GM23338 (cell line): ENCODE results near the gene LTV1. TPM values are rescaled to one million over a fixed set of nuclear protein-coding genes. Genes with fewer than 3 reads are reported as not detected.

Source experiments
- ATAC-seq: fragments of 200-7000 bp; cut with Tn5 transposase; 3 replicates; pipeline ENCODE4 v1.9.1; 2020
- DNase-seq: peaks from one replicate; pipeline ENCODE4 v3.0.0-alpha.2; 2015; ENCODE audit warnings: low spot score
- H2AFZ ChIP-seq: fragments of 200-600 bp; sonication (generic); 2 replicates; pipeline ENCODE4 v1.8.0; 2016; ENCODE audit warnings: antibody characterized with exemption, mild to moderate bottlenecking, moderate library complexity
- H3F3A ChIP-seq: fragments of 200-600 bp; sonication (generic); replicated peaks from 2 replicates; pipeline ENCODE4 v1.8.0; 2017; ENCODE audit warnings: antibody characterized with exemption, mixed run types, low read depth
- H3K27ac ChIP-seq: fragments of 200-600 bp; sonication (generic); 2 replicates; pipeline ENCODE4 v1.6.1; 2016; ENCODE audit warnings: low read depth
- H3K27me3 ChIP-seq: fragments of 200-600 bp; sonication (generic); 2 replicates; pipeline ENCODE4 v1.8.0; 2016; ENCODE audit warnings: mild to moderate bottlenecking, mixed run types, moderate library complexity; ENCODE audit not compliant: insufficient read depth
- H3K36me3 ChIP-seq: fragments of 200-600 bp; sonication (generic); 2 replicates; pipeline ENCODE4 v1.8.0; 2016; ENCODE audit warnings: mild to moderate bottlenecking; ENCODE audit not compliant: insufficient read depth
- H3K4me1 ChIP-seq: fragments of 200-600 bp; sonication (generic); 2 replicates; pipeline ENCODE4 v1.8.0; 2016; ENCODE audit warnings: mild to moderate bottlenecking, moderate library complexity; ENCODE audit not compliant: insufficient read depth
- H3K4me2 ChIP-seq: fragments of 200-600 bp; sonication (generic); 2 replicates; pipeline ENCODE4 v1.7.1; 2017; ENCODE audit warnings: mixed run types
- H3K4me3 ChIP-seq: fragments of 200-600 bp; sonication (generic); 2 replicates; pipeline ENCODE4 v1.6.1; 2016; ENCODE audit warnings: mixed run types
- H3K79me2 ChIP-seq: fragments of 200-600 bp; sonication (generic); replicated peaks from 2 replicates; pipeline ENCODE4 v1.8.0; 2017; ENCODE audit warnings: mild to moderate bottlenecking; ENCODE audit not compliant: insufficient read depth
- H3K9me2 ChIP-seq: fragments of 200-600 bp; sonication (generic); 2 replicates; pipeline ENCODE4 v1.8.0; 2017; ENCODE audit not compliant: insufficient read depth
- H4K20me1 ChIP-seq: fragments of 200-600 bp; sonication (generic); replicated peaks from 2 replicates; pipeline ENCODE4 v1.8.0; 2017; ENCODE audit warnings: mild to moderate bottlenecking; ENCODE audit not compliant: insufficient read depth
- H3K27ac Mint-ChIP-seq: 2 replicates; pipeline ENCODE4 v1.8.0; 2020; ENCODE audit warnings: inconsistent platforms, mild to moderate bottlenecking, moderate library complexity, mixed read lengths
- H3K27me3 Mint-ChIP-seq: 3 replicates; pipeline ENCODE4 v1.8.0; 2022; ENCODE audit warnings: low read depth, mild to moderate bottlenecking, moderate library complexity, mixed read lengths, inconsistent platforms; ENCODE audit not compliant: insufficient read depth, poor library complexity
- H3K36me3 Mint-ChIP-seq: 3 replicates; pipeline ENCODE4 v1.8.0; 2021; ENCODE audit warnings: low read depth, mild to moderate bottlenecking, inconsistent platforms, moderate library complexity, mixed read lengths
- H3K4me1 Mint-ChIP-seq: 3 replicates; pipeline ENCODE4 v1.8.0; 2020; ENCODE audit warnings: mild to moderate bottlenecking, inconsistent platforms, mixed read lengths
- H3K4me3 Mint-ChIP-seq: 3 replicates; pipeline ENCODE4 v1.8.0; 2021; ENCODE audit warnings: moderate library complexity, mild to moderate bottlenecking, inconsistent platforms, mixed read lengths
- H3K9me3 Mint-ChIP-seq: 3 replicates; pipeline ENCODE4 v1.8.0; 2020; ENCODE audit warnings: moderate library complexity, mild to moderate bottlenecking, inconsistent platforms, mixed read lengths
- CREB1 ChIP-seq: fragments of 250-450 bp; sonication (Bioruptor Pico); IDR thresholded peaks from 2 replicates; pipeline ENCODE4 v1.5.0; 2020; ENCODE audit warnings: low read depth, mild to moderate bottlenecking, moderate library complexity
- CTCF ChIP-seq, 2 experiments: fragments of 200-600 bp in 1 of 2; sonication (generic) in 1 of 2; conservative IDR thresholded peaks; 2 replicates each; pipeline versions ENCODE4 v1.5.1 to v1.6.1; 2016 to 2017; ENCODE audit warnings: antibody characterized with exemption in 2 of 2, low read depth in 2 of 2, mild to moderate bottlenecking in 2 of 2, moderate library complexity in 1 of 2
- ETS1 ChIP-seq: IDR thresholded peaks from 2 replicates; pipeline ENCODE4 v1.6.1; 2016; ENCODE audit warnings: antibody characterized with exemption
- EZH2 ChIP-seq: fragments of 200-600 bp; sonication (generic); IDR thresholded peaks from one replicate; pipeline ENCODE4 v1.8.0; 2017; ENCODE audit warnings: antibody characterized with exemption, mild to moderate bottlenecking, low read depth; ENCODE audit not compliant: unreplicated experiment
- EZH2phosphoT487 ChIP-seq: fragments of 200-600 bp; sonication (generic); IDR thresholded peaks from one replicate; pipeline ENCODE4 v1.8.1; 2018; ENCODE audit warnings: antibody characterized with exemption; ENCODE audit not compliant: unreplicated experiment
- NANOG ChIP-seq: IDR thresholded peaks from 2 replicates; pipeline ENCODE4 v1.6.1; 2016; ENCODE audit warnings: antibody characterized with exemption, borderline replicate concordance
- POLR2AphosphoS5 ChIP-seq: IDR thresholded peaks from 2 replicates; pipeline ENCODE4 v1.6.1; 2016; ENCODE audit warnings: antibody characterized with exemption, low read depth
- REST ChIP-seq: IDR thresholded peaks from one replicate; pipeline ENCODE4 v1.6.1; 2018; ENCODE audit warnings: antibody characterized with exemption; ENCODE audit not compliant: unreplicated experiment
- STAT1 ChIP-seq: IDR thresholded peaks from one replicate; pipeline ENCODE4 v1.6.1; 2016; ENCODE audit warnings: antibody characterized with exemption; ENCODE audit not compliant: unreplicated experiment
- ZNF114 ChIP-seq: fragments of 250-450 bp; sonication (Bioruptor Pico); IDR thresholded peaks from 2 replicates; pipeline ENCODE4 v1.5.0; 2020; ENCODE audit warnings: mild to moderate bottlenecking, moderate library complexity
- ZNF462 ChIP-seq: fragments of 250-450 bp; sonication (Bioruptor Pico); IDR thresholded peaks from 2 replicates; pipeline ENCODE4 v1.5.0; 2020; ENCODE audit warnings: mild to moderate bottlenecking, moderate library complexity
- long read RNA-seq: library from polyadenylated mRNA; unstranded; transcript quantifications from one replicate; pipeline ENCODE4 v2.0.0, GENCODE V29; 2020; ENCODE audit not compliant: unreplicated experiment
- polyA plus RNA-seq: library from polyadenylated mRNA; unstranded; fragments of >200 nt; fragmentation: Nextera tagmentation; extraction: Ambion mirVana; gene quantifications from 2 replicates; pipeline ENCODE4 v1.2.1, GENCODE V29; 2016
- total RNA-seq: library from RNA; depleted of rRNA; stranded (reverse); fragments of >200 nt; shearing (Covaris generic); gene quantifications from 2 replicates; pipeline ENCODE4 v1.2.3, GENCODE V29; 2014; rRNA removed

The LTV1 gene
- total RNA-seq, result 33.7 and 36.5 TPM in 2 replicates
- polyA plus RNA-seq, result 56.2 and 72.4 TPM in 2 replicates
- long read RNA-seq, transcript LTV1-201 (11 exons, 1,847 nt), result major isoform, 55 of 88 reads
- long read RNA-seq, partial matches to known transcripts, result 25 of 88 reads
- long read RNA-seq, other reads (novel, unspliced or antisense), result 8 of 88 reads

- Histone ChIP-seq H3K9me2 (no peaks in the 10 kb centered on the region), H3K27me3 (no peaks in the 10 kb centered on the region), H2AFZ (peak within 1 kb of the TSS; percentile 64; the same call in 1 of the 2 replicates), H3K79me2 (peaks cover 49% of the 10 kb centered on the region), H3K4me2 (peak within 1 kb of the TSS; percentile 95), H4K20me1 (0 out of 2 replicates have a peak, but pooled peaks cover 10% of the 10 kb centered on the region), H3K4me1 (peaks cover 12% of the 10 kb centered on the region), H3K27ac (peak within 1 kb of the TSS; percentile 84), H3K4me3 (peak within 1 kb of the TSS; percentile 91), H3F3A (no peaks in the 10 kb centered on the region), H3K36me3 (peaks cover 38% of the 10 kb centered on the region)
- Mint-ChIP-seq H3K9me3 (no peaks in the 10 kb centered on the region), H3K4me3 (peak within 1 kb of the TSS; percentile 96), H3K36me3 (peaks cover 44% of the 10 kb centered on the region), H3K27ac (peak within 1 kb of the TSS; percentile 95), H3K27me3 (peaks cover 5% of the 10 kb centered on the region), H3K4me1 (peaks cover 11% of the 10 kb centered on the region)
- TF ChIP-seq POLR2AphosphoS5, result peak; percentile 77
- TF ChIP-seq NANOG, result no peak
- no peak for TF ChIP-seq REST
- TF ChIP-seq ZNF114 (CRISPR knock-in tag), result no peak
- peak; percentile 49; the same call in 1 of the 2 replicates for TF ChIP-seq ETS1
- TF ChIP-seq EZH2, result no peak
- TF ChIP-seq CREB1 (CRISPR knock-in tag), result peak; percentile 90
- no peak for TF ChIP-seq STAT1
- TF ChIP-seq EZH2phosphoT487, result no peak
- 0 out of 4 replicates have a peak, but pooled peaks of 1 of the 2 experiments have one; percentile 1 for TF ChIP-seq CTCF (conservative IDR thresholded peaks at IDR 0.05; ENCODE audit: low read depth in 2 of 2)
- TF ChIP-seq ZNF462, result no peak
- ATAC-seq (peak; percentile 97), DNase-seq (peak; percentile 98)
Measured at GRCh38 chr6:143842902-143843676, at the start of gene LTV1. LTV1 (plus strand) TSS chr6:143843338; CDS start chr6:143843478, 140 bp downstream.
